OCI-LY7 (cell line): ENCODE results near the gene SASH1.

Experiments
- EZH2phosphoT487 ChIP-seq: fragments of 200-600 bp; sonication (generic); IDR thresholded peaks from 2 replicates; pipeline ENCODE4 v1.6.1; 2018; ENCODE audit warnings: low read depth, borderline replicate concordance, mild to moderate bottlenecking, mixed run types, antibody characterized with exemption, low read length, moderate library complexity, mixed read lengths
- TF ChIP-seq, protein P1 (sequence below): fragments of 200-600 bp; sonication (generic); conservative IDR thresholded peaks from 2 replicates; pipeline ENCODE4 v1.5.1; 2014; ENCODE audit warnings: mild to moderate bottlenecking, antibody characterized with exemption, low read length, moderate library complexity, mixed read lengths

DNA sequence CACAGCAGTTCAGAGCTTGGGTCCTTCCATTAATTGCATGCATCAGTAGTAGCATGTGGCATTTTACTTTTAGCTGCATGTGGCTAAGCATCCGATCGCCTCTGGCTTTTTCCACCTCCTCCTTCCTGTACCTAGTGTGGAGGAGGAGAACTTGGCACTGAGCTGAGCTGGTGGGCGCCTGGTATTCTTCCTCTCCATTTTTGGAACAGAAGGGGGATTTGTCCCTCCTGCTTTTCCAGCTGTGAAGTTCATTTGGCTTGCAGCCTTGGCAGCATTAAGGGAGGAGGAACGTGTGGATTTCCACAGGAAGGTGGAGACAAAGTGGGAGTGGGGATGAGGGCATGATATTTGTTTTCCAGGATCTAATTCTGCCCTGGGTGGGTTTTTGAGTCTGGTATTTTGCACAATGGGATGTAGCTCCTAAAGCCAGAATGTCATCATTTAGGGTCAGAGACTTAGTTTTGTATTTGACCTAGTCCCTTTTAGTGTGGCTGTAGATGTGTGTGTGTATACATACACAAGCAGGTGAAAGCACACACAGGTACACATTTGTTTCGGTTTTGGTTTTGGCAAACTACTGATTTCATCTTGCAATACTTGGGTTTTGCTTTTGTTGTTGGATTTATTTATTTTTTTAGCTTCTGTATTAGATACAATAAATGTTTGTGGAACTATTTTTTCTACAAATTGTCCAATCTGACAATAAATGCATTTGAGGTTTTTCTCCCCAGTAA lies 90.0 kb downstream of the SASH1 start:
- TF ChIP-seq, protein P1, sequence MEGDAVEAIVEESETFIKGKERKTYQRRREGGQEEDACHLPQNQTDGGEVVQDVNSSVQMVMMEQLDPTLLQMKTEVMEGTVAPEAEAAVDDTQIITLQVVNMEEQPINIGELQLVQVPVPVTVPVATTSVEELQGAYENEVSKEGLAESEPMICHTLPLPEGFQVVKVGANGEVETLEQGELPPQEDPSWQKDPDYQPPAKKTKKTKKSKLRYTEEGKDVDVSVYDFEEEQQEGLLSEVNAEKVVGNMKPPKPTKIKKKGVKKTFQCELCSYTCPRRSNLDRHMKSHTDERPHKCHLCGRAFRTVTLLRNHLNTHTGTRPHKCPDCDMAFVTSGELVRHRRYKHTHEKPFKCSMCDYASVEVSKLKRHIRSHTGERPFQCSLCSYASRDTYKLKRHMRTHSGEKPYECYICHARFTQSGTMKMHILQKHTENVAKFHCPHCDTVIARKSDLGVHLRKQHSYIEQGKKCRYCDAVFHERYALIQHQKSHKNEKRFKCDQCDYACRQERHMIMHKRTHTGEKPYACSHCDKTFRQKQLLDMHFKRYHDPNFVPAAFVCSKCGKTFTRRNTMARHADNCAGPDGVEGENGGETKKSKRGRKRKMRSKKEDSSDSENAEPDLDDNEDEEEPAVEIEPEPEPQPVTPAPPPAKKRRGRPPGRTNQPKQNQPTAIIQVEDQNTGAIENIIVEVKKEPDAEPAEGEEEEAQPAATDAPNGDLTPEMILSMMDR = no peak
- no peak for TF ChIP-seq EZH2phosphoT487
